ENCODE data around the gene ARHGAP31.

DNA sequence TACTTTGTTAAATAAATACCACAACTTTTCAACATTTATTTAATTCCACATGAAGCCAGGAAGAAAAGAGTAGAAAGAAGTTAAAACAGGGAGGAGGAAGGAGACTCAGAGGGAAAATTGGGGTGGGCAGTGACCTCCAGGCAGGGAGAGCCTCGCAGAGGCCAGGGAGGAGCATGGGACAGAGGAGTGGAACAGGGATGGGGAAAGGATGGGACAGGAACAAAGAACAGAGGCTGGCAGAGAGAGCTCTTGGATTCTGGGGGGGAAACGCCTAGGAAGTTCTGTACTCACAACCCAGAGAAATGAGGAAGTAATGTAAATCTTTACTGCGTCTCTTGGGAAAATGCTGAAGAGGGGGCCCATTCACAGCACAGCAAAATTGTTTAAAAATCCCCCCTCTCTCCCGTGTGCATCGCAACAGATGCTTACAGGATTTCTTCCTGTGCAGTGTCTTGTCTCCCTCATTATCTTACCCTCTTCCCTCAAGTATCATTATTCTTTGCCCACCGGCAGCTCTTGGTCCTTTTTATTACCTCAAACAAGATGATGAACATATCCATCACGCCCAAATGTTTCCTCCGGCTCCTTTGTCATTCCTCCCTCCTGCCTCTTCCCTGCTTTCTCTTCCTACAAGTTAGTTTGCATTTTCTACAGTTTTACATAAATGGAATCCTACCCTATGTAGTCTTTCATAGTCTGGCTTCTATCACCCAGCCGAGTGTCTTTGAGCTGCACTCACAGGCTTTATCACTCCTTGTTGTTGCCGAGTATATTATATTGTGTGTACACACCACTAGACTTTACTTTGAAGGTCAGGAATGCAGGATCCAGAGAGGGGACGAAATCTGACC lies 65.5 kb downstream of the ARHGAP31 start:
- TF ChIP-seq, protein P1, sequence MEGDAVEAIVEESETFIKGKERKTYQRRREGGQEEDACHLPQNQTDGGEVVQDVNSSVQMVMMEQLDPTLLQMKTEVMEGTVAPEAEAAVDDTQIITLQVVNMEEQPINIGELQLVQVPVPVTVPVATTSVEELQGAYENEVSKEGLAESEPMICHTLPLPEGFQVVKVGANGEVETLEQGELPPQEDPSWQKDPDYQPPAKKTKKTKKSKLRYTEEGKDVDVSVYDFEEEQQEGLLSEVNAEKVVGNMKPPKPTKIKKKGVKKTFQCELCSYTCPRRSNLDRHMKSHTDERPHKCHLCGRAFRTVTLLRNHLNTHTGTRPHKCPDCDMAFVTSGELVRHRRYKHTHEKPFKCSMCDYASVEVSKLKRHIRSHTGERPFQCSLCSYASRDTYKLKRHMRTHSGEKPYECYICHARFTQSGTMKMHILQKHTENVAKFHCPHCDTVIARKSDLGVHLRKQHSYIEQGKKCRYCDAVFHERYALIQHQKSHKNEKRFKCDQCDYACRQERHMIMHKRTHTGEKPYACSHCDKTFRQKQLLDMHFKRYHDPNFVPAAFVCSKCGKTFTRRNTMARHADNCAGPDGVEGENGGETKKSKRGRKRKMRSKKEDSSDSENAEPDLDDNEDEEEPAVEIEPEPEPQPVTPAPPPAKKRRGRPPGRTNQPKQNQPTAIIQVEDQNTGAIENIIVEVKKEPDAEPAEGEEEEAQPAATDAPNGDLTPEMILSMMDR (IDR thresholded peaks at IDR 0.05; ENCODE audit: low read depth, low read length, poor library complexity, severe bottlenecking), result no peak
- TF ChIP-seq EZH2phosphoT487 (IDR thresholded peaks at IDR 0.05; ENCODE audit: borderline replicate concordance, low read length), result no peak
